ENCODE measurements around the gene UBAC2.
A peak's percentile ranks its signal among the peaks of the same experiment; 100 is the strongest.

UBAC2 gene

DNA sequence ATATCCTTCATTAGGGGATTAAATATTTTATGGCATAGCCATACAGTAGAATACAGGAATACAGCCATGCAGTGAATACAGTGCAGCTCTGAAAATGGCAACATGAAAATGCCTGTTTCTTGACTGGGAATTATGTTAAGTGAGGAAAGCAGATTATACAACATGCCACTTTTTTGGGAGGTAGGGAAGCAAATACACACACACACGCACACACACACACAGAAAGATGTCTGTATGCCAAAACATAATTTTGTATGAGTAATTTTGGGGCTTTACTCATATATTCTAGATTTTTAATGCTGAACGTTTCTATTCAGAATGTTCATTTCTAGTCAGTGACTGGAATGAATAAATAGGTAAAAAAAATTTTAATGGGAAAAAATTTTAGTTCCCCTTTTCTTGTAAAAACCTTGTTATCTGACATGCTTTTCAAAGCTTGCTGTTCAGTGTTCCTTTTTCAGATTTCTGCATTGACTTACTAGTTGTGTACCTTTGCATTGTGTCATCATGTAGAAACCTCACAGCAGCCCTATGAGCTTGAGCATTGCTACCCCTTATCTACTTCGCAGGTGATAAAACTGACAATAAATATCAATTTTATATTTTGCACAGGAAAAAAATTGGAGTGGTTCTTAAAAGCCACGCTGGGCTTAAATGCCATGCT lies 98.7 kb downstream of the UBAC2 start:
- Mint-ChIP-seq H3K4me1 (peaks cover 90% of the 10 kb centered on the region), H3K27ac (ENCODE audit: low read depth) (peak overlapping the region; percentile 99), H3K9me3 (no peaks in the 10 kb centered on the region), H3K36me3 (ENCODE audit: insufficient read depth) (peaks cover 68% of the 10 kb centered on the region), H3K4me3 (peak overlapping the region; percentile 79), H3K27me3 (no peaks in the 10 kb centered on the region)
- DNase-seq (ENCODE audit: low spot score in 2 of 2) = no peak
- ATAC-seq (replicated peaks; ENCODE audit: extremely low read depth, poor library complexity, severe bottlenecking) = no peak

DNA sequence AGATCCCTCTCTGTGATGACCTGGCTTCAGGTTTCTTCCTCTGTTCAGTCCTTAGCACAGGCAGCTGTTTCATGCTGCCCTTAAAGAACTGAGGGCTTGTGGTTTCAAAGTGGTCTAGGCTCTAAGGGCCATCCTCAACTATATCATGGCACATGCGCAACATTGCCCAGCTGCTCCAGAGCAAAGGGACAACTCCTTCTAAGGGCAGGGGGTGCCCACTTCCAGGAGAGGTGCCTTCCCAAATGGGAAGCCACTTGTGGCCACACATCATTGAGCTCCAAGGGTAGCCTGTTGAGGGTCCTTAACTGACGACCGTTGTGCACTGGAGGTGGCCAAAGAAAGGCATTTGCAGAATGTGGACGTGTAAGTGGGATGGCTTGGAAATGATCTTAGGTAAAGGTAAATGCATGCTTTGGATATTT lies 99.3 kb downstream of the UBAC2 start:
- Mint-ChIP-seq H3K36me3 (ENCODE audit: insufficient read depth) (peaks cover 68% of the 10 kb centered on the region), H3K4me3 (peak overlapping the region; percentile 79), H3K27ac (ENCODE audit: low read depth) (peak overlapping the region; percentile 99), H3K9me3 (no peaks in the 10 kb centered on the region), H3K27me3 (no peaks in the 10 kb centered on the region), H3K4me1 (peaks cover 93% of the 10 kb centered on the region)
- ATAC-seq (replicated peaks; ENCODE audit: extremely low read depth, poor library complexity, severe bottlenecking) (no peak), DNase-seq (ENCODE audit: low spot score in 2 of 2) (no peak)

DNA sequence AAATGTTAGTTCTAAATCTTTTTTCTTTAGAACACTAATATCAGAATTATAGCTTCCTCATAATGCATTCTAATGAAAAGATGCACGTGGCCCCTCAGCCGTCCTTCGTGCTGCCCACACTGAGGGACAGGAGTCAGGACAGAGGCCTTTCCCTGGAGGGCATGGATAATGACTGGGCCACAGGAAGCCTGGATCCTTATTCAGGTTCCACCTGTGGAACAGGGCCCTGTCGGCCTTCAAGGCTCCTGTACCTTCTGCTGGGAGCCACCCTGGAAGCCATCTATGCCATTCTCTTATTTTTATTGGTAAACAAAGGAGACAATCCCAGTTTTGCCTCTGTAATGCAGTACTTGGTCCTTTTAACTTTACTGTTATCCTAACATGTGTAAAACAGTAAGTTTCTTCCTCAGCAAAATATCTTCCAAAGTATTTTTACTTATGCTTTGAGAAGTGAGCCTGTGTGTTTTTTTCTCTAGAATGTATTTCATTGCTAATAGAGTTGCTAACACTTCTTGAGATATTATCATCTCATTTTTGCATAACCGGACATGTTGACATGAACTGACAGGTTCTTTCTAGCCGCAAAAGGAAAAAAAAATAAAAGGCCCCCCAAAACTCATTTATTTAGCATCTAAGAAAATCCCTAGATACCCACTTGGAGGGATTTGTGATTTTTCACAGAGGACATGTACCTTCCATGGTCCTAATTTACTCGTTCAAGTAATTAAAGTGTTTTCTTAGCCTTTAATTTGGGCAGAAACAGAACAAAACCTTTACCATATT lies 100.6 kb downstream of the UBAC2 start:
- Mint-ChIP-seq H3K9me3 (no peaks in the 10 kb centered on the region), H3K4me1 (peaks cover 83% of the 10 kb centered on the region), H3K4me3 (peak overlapping the region; percentile 71), H3K27ac (ENCODE audit: low read depth) (peak overlapping the region; percentile 99), H3K27me3 (no peaks in the 10 kb centered on the region), H3K36me3 (ENCODE audit: insufficient read depth) (peaks cover 66% of the 10 kb centered on the region)
- no peak for DNase-seq (ENCODE audit: low spot score in 2 of 2)
- no peak for ATAC-seq (replicated peaks; ENCODE audit: extremely low read depth, poor library complexity, severe bottlenecking)

DNA sequence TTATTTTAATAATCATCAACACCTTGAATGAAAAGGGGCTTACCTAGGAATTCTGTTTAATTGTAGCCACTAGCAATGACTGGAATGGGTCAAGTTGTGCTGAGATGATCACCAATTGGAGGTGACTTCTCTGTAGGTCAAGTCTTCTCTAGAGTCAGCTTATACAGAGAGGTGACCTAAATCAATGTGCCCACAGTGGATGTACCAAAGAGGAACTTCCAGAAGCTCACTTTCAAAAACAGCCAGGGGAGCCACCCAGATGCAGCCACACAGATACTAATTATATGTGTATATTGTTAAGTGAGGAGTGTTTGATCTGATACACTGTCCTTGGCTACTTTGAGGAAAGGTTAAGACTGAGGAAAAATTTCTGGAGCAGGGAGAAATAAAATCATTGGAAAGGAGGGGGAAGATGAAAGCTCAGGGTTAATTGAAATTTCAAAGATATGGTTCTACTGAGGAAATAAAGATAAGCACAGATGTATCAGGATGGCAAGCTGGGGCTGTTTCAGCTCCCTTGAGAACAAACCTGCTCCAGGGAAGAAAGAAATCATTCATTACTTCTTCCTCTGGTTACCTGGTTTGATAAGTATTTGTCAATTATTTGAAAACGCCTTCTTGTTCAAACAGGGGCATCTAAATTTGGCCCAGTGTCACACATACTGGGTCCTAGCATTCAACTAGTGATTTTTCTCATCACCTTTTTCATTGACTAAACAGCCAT lies 101.4 kb downstream of the UBAC2 start:
- Mint-ChIP-seq H3K36me3 (ENCODE audit: insufficient read depth) (peaks cover 67% of the 10 kb centered on the region), H3K4me3 (peak overlapping the region; percentile 96), H3K27me3 (no peaks in the 10 kb centered on the region), H3K4me1 (peaks cover 77% of the 10 kb centered on the region), H3K9me3 (no peaks in the 10 kb centered on the region), H3K27ac (ENCODE audit: low read depth) (peak overlapping the region; percentile 99)
- ATAC-seq (replicated peaks; ENCODE audit: extremely low read depth, poor library complexity, severe bottlenecking) (no peak), DNase-seq (ENCODE audit: low spot score in 2 of 2) (no peak)

DNA sequence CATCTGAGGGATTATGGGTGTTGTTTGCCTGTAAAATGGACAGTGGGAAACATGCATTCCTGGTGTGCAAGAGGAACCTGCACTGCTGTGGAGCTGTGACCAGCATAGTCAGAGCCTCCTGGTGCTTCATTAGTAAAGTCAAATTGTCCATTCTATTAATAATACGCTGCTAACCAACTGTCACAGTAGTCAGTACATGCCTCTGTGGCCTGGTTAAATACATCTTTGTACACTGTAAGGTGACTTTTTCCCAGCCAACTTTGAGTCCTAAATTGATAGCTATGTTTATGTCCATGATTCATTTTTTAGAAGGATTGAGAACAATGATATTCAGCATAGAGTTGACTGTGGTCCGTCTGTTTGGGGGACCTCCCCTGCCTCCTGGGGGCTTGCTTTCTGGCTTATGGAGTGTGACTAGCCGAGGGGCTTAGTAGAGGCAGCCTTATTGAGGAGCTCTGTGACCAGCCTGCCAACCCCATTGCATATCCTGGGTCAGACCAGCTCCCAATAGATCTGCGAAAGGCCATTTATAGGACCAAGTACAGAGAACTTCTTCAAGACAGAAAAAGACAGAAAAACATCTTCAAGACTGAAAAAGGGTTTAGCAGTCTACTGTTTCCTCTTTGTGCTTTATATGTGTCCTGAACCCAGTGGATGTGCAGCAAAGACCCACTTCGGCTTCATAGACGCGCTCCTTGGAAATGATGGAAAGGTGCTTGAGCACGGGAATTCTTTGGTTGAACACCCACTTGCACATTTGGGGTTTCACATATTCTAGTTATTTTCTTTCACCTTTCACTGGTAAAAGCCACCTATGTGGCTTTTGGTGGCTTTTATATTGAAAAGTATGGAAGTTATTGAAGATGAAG lies 102.2 kb downstream of the UBAC2 start:
- no peak for ATAC-seq (replicated peaks; ENCODE audit: extremely low read depth, poor library complexity, severe bottlenecking)
- no peak for DNase-seq (ENCODE audit: low spot score in 2 of 2)
- Mint-ChIP-seq H3K27me3 (no peaks in the 10 kb centered on the region), H3K9me3 (no peaks in the 10 kb centered on the region), H3K4me1 (peaks cover 77% of the 10 kb centered on the region), H3K4me3 (peak overlapping the region; percentile 96), H3K36me3 (ENCODE audit: insufficient read depth) (peaks cover 65% of the 10 kb centered on the region), H3K27ac (ENCODE audit: low read depth) (peak overlapping the region; percentile 99)

DNA sequence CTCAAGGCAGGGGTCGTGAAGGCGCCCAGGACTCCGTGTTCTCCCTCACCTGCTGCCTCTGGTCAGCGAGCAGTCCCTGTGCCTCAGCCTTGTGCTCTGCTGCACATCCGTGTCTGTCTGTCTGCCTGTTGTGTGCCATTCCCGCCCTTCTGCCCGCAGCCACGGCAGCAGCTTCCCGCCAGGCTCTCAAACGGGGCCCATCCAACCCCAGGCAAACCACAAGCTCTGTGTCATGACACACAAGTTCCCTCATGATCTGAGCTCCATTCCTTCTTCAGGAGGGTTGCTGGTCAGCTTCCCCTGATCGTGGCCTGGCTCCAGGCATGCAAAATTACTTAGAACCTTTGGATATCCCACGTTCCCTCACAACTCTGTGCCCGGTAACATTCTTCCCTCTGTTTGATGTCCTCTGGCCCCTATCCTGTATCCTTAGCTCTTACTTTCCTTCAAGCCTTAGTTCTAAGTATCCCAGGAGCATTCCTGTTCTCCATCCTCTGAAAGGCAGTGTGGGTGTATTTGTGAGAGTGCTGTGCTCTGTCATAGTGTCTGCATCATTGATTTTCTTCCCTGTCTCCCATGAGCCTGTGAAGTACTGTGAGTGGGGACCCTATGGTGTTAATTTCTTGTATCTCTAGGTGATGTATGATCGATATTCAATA lies 103.3 kb downstream of the UBAC2 start:
- no peak for ATAC-seq (replicated peaks; ENCODE audit: extremely low read depth, poor library complexity, severe bottlenecking)
- H3K4me1 Mint-ChIP-seq = peaks cover 75% of the 10 kb centered on the region
- H3K36me3 Mint-ChIP-seq (ENCODE audit: insufficient read depth) = peaks cover 62% of the 10 kb centered on the region
- H3K9me3 Mint-ChIP-seq = no peaks in the 10 kb centered on the region
- H3K4me3 Mint-ChIP-seq = peak overlapping the region; percentile 96
- no peaks in the 10 kb centered on the region for H3K27me3 Mint-ChIP-seq
- H3K27ac Mint-ChIP-seq (ENCODE audit: low read depth) = peak overlapping the region; percentile 99
- DNase-seq (ENCODE audit: low spot score in 2 of 2) = no peak

DNA sequence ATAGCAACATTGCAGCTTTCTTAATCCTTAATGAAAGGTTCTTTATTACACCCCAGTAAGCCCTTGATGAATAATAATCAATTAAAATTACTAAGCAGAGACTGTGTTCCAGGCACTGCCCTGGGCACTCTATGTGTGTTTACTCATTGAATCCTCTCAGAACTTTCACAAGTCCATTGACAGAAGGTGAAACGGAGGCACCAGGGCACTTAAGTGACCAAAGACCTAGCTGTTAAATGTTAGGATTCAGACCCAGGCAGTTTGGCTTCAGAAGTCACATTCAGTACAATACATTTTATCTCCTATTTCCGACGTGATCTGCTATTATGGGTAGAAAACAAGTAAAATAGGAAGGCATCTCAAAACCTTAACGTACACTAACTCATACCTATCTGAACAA lies 103.9 kb downstream of the UBAC2 start:
- Mint-ChIP-seq H3K27me3 (no peaks in the 10 kb centered on the region), H3K9me3 (no peaks in the 10 kb centered on the region), H3K27ac (ENCODE audit: low read depth) (peak overlapping the region; percentile 99), H3K36me3 (ENCODE audit: insufficient read depth) (peaks cover 61% of the 10 kb centered on the region), H3K4me1 (peaks cover 71% of the 10 kb centered on the region), H3K4me3 (peak overlapping the region; percentile 96)
- ATAC-seq (replicated peaks; ENCODE audit: extremely low read depth, poor library complexity, severe bottlenecking) (no peak), DNase-seq (ENCODE audit: low spot score in 2 of 2) (no peak)

DNA sequence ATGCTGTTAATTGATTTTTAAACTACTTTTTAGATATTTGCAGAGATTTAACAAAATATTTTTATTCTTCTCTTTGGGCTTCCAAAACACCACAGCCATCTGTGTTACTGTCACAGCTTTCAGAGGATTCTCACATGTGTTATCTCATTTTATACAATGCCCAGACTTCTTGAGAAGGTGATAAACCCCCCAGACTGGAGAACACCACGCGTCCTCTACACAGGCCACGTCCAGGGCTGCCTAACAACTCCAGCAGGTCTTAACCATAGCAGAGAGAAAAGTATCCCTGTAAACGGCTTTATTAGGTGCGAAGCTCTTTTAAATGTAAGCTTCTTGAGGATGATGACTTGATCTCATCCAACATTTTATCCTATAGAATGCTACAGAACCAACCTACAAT lies 104.5 kb downstream of the UBAC2 start:
- no peaks in the 10 kb centered on the region for H3K27me3 Mint-ChIP-seq
- H3K4me1 Mint-ChIP-seq = peaks cover 71% of the 10 kb centered on the region
- peaks cover 59% of the 10 kb centered on the region for H3K36me3 Mint-ChIP-seq (ENCODE audit: insufficient read depth)
- H3K27ac Mint-ChIP-seq (ENCODE audit: low read depth) = peak overlapping the region; percentile 99
- DNase-seq (ENCODE audit: low spot score in 2 of 2) = no peak
- H3K4me3 Mint-ChIP-seq = peak overlapping the region; percentile 96
- no peak for ATAC-seq (replicated peaks; ENCODE audit: extremely low read depth, poor library complexity, severe bottlenecking)
- H3K9me3 Mint-ChIP-seq = no peaks in the 10 kb centered on the region

DNA sequence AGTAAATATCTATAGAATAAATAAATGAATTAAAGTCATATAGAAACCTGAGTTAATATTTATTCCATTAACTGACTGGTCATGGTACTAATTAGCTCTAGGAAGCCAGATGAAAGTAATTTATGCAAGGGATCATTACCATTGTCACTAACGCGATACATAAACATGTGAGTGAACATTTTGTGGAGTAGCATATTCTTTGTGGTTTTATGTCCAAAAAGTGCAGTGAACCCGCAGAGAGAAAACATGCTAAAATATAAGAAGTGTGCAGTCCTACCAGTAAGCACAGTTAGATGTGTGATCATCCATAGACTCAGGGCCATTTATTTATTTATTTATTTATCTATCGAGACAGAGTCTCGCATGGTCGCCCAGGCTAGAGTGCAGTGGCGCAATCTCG lies 104.9 kb downstream of the UBAC2 start:
- DNase-seq (ENCODE audit: low spot score in 2 of 2) (no peak), ATAC-seq (replicated peaks; ENCODE audit: extremely low read depth, poor library complexity, severe bottlenecking) (no peak)
- Mint-ChIP-seq H3K4me1 (peaks cover 71% of the 10 kb centered on the region), H3K27ac (ENCODE audit: low read depth) (peak overlapping the region; percentile 99), H3K27me3 (no peaks in the 10 kb centered on the region), H3K36me3 (ENCODE audit: insufficient read depth) (peaks cover 55% of the 10 kb centered on the region), H3K9me3 (no peaks in the 10 kb centered on the region), H3K4me3 (peak overlapping the region; percentile 96)

DNA sequence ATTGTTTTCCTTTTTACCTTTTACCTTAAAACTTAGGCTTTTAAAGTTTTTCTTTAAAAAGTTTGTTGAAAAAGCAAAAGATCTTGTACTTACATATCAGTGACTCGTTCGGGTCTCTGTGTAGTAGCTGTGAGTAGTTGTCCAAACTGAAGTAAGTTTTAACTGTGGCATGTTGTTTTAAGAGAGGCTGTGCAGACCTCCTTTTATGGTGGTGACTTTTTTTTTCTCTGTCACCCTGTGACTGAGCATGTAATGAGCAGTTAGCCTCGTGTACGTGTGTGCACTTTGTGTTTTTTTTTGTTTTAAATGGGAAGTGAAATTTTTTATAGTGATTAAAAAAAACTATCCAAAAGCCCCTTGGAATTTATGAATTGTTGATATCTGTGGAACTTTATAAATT lies 106.6 kb downstream of the UBAC2 start, which contains the start of gene GPR183:
Gene GPR183 (minus strand): TSS at position 153 of the 400 bp plus-strand sequence. CDS start 11,254 bp downstream, outside the sequence.
- peaks cover 72% of the 10 kb centered on the region for H3K4me1 Mint-ChIP-seq
- peak within 1 kb of the TSS; percentile 96 for H3K4me3 Mint-ChIP-seq
- peak; percentile 82 for ATAC-seq (replicated peaks; ENCODE audit: extremely low read depth, poor library complexity, severe bottlenecking)
- peaks cover 47% of the 10 kb centered on the region for H3K36me3 Mint-ChIP-seq (ENCODE audit: insufficient read depth)
- peak within 1 kb of the TSS; percentile 99 for H3K27ac Mint-ChIP-seq (ENCODE audit: low read depth)
- no peaks in the 10 kb centered on the region for H3K9me3 Mint-ChIP-seq
- H3K27me3 Mint-ChIP-seq = no peaks in the 10 kb centered on the region
- peak in 1 of 2 donors; percentile 50 for DNase-seq (ENCODE audit: low spot score in 2 of 2)

DNA sequence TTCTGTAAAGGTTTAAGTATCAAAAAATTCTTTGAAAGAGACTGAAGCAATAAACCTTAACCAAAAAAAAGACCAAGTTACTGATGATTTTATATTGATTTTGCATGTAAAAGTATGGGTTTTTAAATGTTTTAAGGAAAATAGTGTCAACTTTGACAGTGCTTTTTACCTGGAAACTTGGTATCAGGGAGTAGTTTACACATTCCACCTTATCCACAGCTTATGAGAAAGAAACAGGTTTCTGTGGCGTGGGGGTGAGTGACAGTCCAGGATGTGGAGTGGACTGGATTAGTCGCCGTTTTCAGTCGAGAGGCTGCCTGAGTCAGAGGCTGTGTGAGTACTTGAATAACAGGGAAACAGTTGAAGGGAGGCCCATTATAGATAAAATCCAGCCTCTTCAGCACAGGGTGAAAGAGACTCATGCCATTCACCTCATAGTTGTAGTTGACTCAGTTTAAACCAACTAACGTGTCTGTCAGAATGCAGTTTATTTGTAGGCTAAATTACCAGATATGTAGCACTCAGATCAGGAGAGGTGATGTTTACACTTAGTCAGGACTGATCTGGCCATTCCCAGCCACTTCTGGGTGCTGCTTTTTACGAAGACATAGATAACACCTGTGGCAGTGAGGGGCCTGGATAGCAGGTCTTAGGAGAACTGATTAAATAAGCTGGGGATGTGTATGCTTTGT lies 107.1 kb downstream of the UBAC2 start:
- Mint-ChIP-seq H3K36me3 (ENCODE audit: insufficient read depth) (peaks cover 42% of the 10 kb centered on the region), H3K4me1 (peaks cover 72% of the 10 kb centered on the region), H3K27me3 (no peaks in the 10 kb centered on the region), H3K4me3 (peak overlapping the region; percentile 96), H3K27ac (ENCODE audit: low read depth) (peak overlapping the region; percentile 99), H3K9me3 (no peaks in the 10 kb centered on the region)
- ATAC-seq (replicated peaks; ENCODE audit: extremely low read depth, poor library complexity, severe bottlenecking) = peak; percentile 46
- DNase-seq (ENCODE audit: low spot score in 2 of 2) = no peak
